C1 segment of cervical spinal cord (tissue), 14 donors: Measurements from ENCODE around the gene PDZRN4.
"Not testable (repeated sequence)": the region's sequence is repeated elsewhere in the genome, so short reads cannot be mapped to it uniquely, and the experiment has no call there.

Experiments
- DNase-seq, 14 donors: peaks; one replicate each; lab custom pipeline; 2025; lab: John Stamatoyannopoulos, UW

PDZRN4 gene

GRCh38 chr12:41188058-41188840 lies at the start of gene PDZRN4:
PDZRN4 (plus strand) TSS chr12:41188320.
- DNase-seq, result peak in 4 of 14 donors; percentile 33 to 48 (median 44)

GRCh38 chr12:41140117-41140516 lies 48.0 kb upstream of the PDZRN4 start:
- no peak for DNase-seq

GRCh38 chr12:41141104-41141503 lies 47.0 kb upstream of the PDZRN4 start:
- no peak for DNase-seq

GRCh38 chr12:41142376-41142775 lies 45.7 kb upstream of the PDZRN4 start:
- no peak for DNase-seq

- DNase-seq, result no peak
Observed at GRCh38 chr12:41151793-41152192, 36.3 kb upstream of the PDZRN4 start.

- DNase-seq, result no peak
Observed at GRCh38 chr12:41162461-41162860, 25.7 kb upstream of the PDZRN4 start.

- no peak for DNase-seq
Observed at GRCh38 chr12:41167701-41168100, 20.4 kb upstream of the PDZRN4 start.

GRCh38 chr12:41174602-41175001 lies 13.5 kb upstream of the PDZRN4 start:
- no peak for DNase-seq

- not testable (repeated sequence) for DNase-seq
Observed at GRCh38 chr12:41179507-41179906, 8.6 kb upstream of the PDZRN4 start.

- no peak for DNase-seq
Observed at GRCh38 chr12:41184864-41185263, 3.3 kb upstream of the PDZRN4 start.

- no peak for DNase-seq
Observed at GRCh38 chr12:41186026-41186425, 2.1 kb upstream of the PDZRN4 start.

- peak in 1 of 14 donors; percentile 31 for DNase-seq
Observed at GRCh38 chr12:41188841-41189394, 798 bp downstream of the PDZRN4 start.

GRCh38 chr12:41189395-41190251 lies 1.5 kb downstream of the PDZRN4 start:
- DNase-seq, result peak in 6 of 14 donors; percentile 19 to 66 (median 30)

- peak in 2 of 14 donors; percentile 2 to 4 for DNase-seq
Observed at GRCh38 chr12:41190338-41190737, 2.2 kb downstream of the PDZRN4 start.

- not testable (repeated sequence) for DNase-seq
Observed at GRCh38 chr12:41191549-41191948, 3.4 kb downstream of the PDZRN4 start.

GRCh38 chr12:41193311-41193710 lies 5.2 kb downstream of the PDZRN4 start:
- DNase-seq, result no peak

- DNase-seq, result no peak
Observed at GRCh38 chr12:41202051-41202450, 13.9 kb downstream of the PDZRN4 start.

GRCh38 chr12:41205070-41205709 lies 17.1 kb downstream of the PDZRN4 start:
- no peak for DNase-seq

- DNase-seq, result no peak
Observed at GRCh38 chr12:41206298-41206697, 18.2 kb downstream of the PDZRN4 start.

GRCh38 chr12:41211448-41211847 lies 23.3 kb downstream of the PDZRN4 start:
- DNase-seq, result no peak

- no peak for DNase-seq
Observed at GRCh38 chr12:41212625-41213024, 24.5 kb downstream of the PDZRN4 start.

- DNase-seq, result no peak
Observed at GRCh38 chr12:41213107-41213506, 25.0 kb downstream of the PDZRN4 start.
